Panc1 (cell line): Measurements from ENCODE around the gene ITGBL1. TPM values are rescaled to one million over a fixed set of nuclear protein-coding genes. Genes with fewer than 3 reads are reported as not detected.

Source experiments
- ATAC-seq: fragments of 200-7000 bp; cut with Tn5 transposase; 2 replicates; pipeline ENCODE4 v1.9.1; 2020; ENCODE audit warnings: mild to moderate bottlenecking, moderate library complexity
- BruUV-seq: library from RNA; stranded (reverse); fragments of 400-500 nt; replicated peaks from 2 replicates; lab custom pipeline; 2021; lab: Mats Ljungman, UMichigan
- CTCF ChIA-PET: fragments of 300-600 bp; sonication (Branson Sonifier 250); formaldehyde crosslinking; loops from one replicate; lab custom pipeline; 2022; ENCODE audit warnings: antibody characterized with exemption; lab: Charles Lee
- POLR2A ChIA-PET: fragments of 300-600 bp; sonication (Branson Sonifier 250); formaldehyde crosslinking; loops from one replicate; lab custom pipeline; 2022; ENCODE audit warnings: antibody characterized with exemption; lab: Charles Lee
- DNase-seq: peaks from one replicate; pipeline ENCODE4 v3.0.0-alpha.2; 2010; ENCODE audit warnings: low read depth, low spot score
- H3K27ac ChIP-seq: 2 replicates; pipeline ENCODE4 v1.5.1; 2011; ENCODE audit warnings: mild to moderate bottlenecking, low read length, inconsistent platforms
- H3K27me3 ChIP-seq: fragments of 200-500 bp; sonication (Bioruptor generic); 2 replicates; pipeline ENCODE4 v1.6.0; 2014; ENCODE audit warnings: low read length, inconsistent platforms; ENCODE audit not compliant: control insufficient read depth, insufficient read depth
- H3K36me3 ChIP-seq: fragments of 200-500 bp; sonication (Bioruptor generic); 2 replicates; pipeline ENCODE4 v1.5.1; 2014; ENCODE audit warnings: inconsistent platforms, mild to moderate bottlenecking, low read length, moderate library complexity; ENCODE audit not compliant: control insufficient read depth, insufficient read depth
- H3K4me1 ChIP-seq: 2 replicates; pipeline ENCODE4 v1.5.1; 2011; ENCODE audit warnings: inconsistent platforms, mild to moderate bottlenecking, low read length, moderate library complexity; ENCODE audit not compliant: control insufficient read depth, insufficient read depth
- H3K4me3 ChIP-seq, 2 experiments: 2 replicates each; pipeline ENCODE4 v1.5.1; 2011 to 2012; ENCODE audit warnings: low read depth in 2 of 2, low read length in 2 of 2, mild to moderate bottlenecking in 2 of 2, inconsistent platforms in 1 of 2, moderate library complexity in 1 of 2
- H3K9me3 ChIP-seq: fragments of 200-500 bp; sonication (Bioruptor generic); 2 replicates; pipeline ENCODE4 v1.5.1; 2014; ENCODE audit warnings: low read depth, mild to moderate bottlenecking, inconsistent platforms, low read length, moderate library complexity; ENCODE audit not compliant: control insufficient read depth, insufficient read depth
- POLR2AphosphoS5 ChIP-seq: IDR thresholded peaks from 2 replicates; pipeline ENCODE4 v1.6.1; 2012; ENCODE audit warnings: mild to moderate bottlenecking, low read depth, low read length, moderate library complexity
- SIN3A ChIP-seq: IDR thresholded peaks from 2 replicates; pipeline ENCODE4 v1.6.1; 2012; ENCODE audit warnings: low read depth, mild to moderate bottlenecking, low read length, moderate library complexity, borderline replicate concordance; ENCODE audit not compliant: insufficient read depth
- TCF7L2 ChIP-seq: IDR thresholded peaks from 2 replicates; pipeline ENCODE4 v1.6.1; 2011; ENCODE audit warnings: mild to moderate bottlenecking, low read depth, low read length, inconsistent platforms
- in situ Hi-C: cut with HindIII; loops from 2 replicates; pipeline ENCODE4 v1.10.0; 2016; ENCODE audit warnings: low sequenced_read_pairs, low pct_unique_long_range_greater_than_20kb
- intact Hi-C: fragments of 100-400 bp; cut with micrococcal nuclease; formaldehyde crosslinking; loops from one replicate; pipeline ENCODE4 v1.10.0; 2022; ENCODE audit not compliant: unreplicated experiment
- total RNA-seq: library from RNA; stranded (reverse); gene quantifications from one replicate; pipeline ENCODE4 v1.2.1, GENCODE V29; 2021; ENCODE audit not compliant: unreplicated experiment
- TF ChIP-seq, protein P1 (sequence below): fragments of 450-650 bp; IDR thresholded peaks from 2 replicates; pipeline ENCODE4 v1.5.1; 2017; ENCODE audit warnings: mild to moderate bottlenecking
- TF ChIP-seq, protein P2 (sequence below), 2 experiments: IDR thresholded peaks; 2 replicates each; pipeline ENCODE4 v1.6.1; 2011 to 2012; ENCODE audit warnings: low read depth in 2 of 2, control low read depth in 1 of 2, low read length in 1 of 2, mild to moderate bottlenecking in 1 of 2, moderate library complexity in 1 of 2; ENCODE audit not compliant: insufficient read depth in 1 of 2

The ITGBL1 gene
- total RNA-seq, 1 experiment from 2014 or later = 14.3 TPM

DNA sequence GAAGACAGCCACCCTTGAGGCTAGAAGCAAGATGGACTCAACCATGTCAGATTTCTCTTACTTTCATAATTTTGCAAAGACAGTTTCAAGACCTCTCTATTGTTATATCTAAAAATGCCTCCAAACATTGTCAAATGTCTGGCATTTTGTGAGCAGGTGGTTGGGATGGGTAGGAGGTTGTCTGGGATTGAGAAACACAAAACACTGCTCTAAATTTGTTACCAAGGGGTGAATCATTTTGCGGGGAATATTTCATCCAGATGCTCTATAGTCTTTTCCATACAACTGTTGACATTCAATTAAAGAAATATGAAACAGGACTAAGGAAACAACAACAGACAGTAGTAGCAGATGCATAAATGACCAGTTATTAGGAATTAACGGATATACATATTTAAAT lies 208.2 kb downstream of the ITGBL1 start:
- intact Hi-C loops (no loop called here), in situ Hi-C loops (no loop called here)
- no peaks in the 10 kb centered on the region; the same call in 1 of the 2 replicates for H3K9me3 ChIP-seq
- no peak for DNase-seq
- H3K27me3 ChIP-seq = no peaks in the 10 kb centered on the region
- H3K27ac ChIP-seq = no peak overlapping the region
- ChIA-PET CTCF (no interaction called here), POLR2A (no interaction called here)
- TF ChIP-seq, protein P1, sequence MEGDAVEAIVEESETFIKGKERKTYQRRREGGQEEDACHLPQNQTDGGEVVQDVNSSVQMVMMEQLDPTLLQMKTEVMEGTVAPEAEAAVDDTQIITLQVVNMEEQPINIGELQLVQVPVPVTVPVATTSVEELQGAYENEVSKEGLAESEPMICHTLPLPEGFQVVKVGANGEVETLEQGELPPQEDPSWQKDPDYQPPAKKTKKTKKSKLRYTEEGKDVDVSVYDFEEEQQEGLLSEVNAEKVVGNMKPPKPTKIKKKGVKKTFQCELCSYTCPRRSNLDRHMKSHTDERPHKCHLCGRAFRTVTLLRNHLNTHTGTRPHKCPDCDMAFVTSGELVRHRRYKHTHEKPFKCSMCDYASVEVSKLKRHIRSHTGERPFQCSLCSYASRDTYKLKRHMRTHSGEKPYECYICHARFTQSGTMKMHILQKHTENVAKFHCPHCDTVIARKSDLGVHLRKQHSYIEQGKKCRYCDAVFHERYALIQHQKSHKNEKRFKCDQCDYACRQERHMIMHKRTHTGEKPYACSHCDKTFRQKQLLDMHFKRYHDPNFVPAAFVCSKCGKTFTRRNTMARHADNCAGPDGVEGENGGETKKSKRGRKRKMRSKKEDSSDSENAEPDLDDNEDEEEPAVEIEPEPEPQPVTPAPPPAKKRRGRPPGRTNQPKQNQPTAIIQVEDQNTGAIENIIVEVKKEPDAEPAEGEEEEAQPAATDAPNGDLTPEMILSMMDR = no peak
- TF ChIP-seq SIN3A (no peak), TCF7L2 (no peak)
- H3K36me3 ChIP-seq = no peaks in the 10 kb centered on the region
- no peaks in the 10 kb centered on the region for H3K4me1 ChIP-seq
- no TSS peak for BruUV-seq
- H3K4me3 ChIP-seq = no peak overlapping the region
- no peak for ATAC-seq

DNA sequence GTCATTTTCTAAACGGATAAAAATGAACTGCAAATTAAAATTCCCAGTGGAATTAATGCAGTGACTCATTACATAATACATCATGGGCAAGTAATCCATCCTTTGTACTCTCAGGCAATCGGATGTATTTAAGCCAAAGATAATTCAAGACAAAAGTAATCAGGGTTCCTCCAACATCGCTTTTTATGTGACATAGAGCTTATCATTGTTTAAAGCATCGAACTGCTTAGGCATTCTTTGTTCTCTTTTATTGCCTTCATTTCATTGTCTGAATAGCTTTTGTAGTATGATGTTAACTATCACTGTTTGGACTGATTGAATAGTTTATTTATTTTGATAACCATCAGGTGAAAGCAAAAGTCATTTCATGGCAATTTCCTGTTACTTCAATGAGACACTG lies 209.4 kb downstream of the ITGBL1 start:
- Histone ChIP-seq H3K4me3 (no peak overlapping the region), H3K27me3 (no peaks in the 10 kb centered on the region), H3K4me1 (no peaks in the 10 kb centered on the region), H3K9me3 (no peaks in the 10 kb centered on the region; the same call in 1 of the 2 replicates), H3K36me3 (no peaks in the 10 kb centered on the region), H3K27ac (no peak overlapping the region)
- no TSS peak for BruUV-seq
- intact Hi-C loops (no loop called here), in situ Hi-C loops (no loop called here)
- CTCF ChIA-PET = no interaction called here
- TF ChIP-seq SIN3A = no peak
- no peak for TF ChIP-seq TCF7L2
- TF ChIP-seq, protein P2, sequence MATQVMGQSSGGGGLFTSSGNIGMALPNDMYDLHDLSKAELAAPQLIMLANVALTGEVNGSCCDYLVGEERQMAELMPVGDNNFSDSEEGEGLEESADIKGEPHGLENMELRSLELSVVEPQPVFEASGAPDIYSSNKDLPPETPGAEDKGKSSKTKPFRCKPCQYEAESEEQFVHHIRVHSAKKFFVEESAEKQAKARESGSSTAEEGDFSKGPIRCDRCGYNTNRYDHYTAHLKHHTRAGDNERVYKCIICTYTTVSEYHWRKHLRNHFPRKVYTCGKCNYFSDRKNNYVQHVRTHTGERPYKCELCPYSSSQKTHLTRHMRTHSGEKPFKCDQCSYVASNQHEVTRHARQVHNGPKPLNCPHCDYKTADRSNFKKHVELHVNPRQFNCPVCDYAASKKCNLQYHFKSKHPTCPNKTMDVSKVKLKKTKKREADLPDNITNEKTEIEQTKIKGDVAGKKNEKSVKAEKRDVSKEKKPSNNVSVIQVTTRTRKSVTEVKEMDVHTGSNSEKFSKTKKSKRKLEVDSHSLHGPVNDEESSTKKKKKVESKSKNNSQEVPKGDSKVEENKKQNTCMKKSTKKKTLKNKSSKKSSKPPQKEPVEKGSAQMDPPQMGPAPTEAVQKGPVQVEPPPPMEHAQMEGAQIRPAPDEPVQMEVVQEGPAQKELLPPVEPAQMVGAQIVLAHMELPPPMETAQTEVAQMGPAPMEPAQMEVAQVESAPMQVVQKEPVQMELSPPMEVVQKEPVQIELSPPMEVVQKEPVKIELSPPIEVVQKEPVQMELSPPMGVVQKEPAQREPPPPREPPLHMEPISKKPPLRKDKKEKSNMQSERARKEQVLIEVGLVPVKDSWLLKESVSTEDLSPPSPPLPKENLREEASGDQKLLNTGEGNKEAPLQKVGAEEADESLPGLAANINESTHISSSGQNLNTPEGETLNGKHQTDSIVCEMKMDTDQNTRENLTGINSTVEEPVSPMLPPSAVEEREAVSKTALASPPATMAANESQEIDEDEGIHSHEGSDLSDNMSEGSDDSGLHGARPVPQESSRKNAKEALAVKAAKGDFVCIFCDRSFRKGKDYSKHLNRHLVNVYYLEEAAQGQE (IDR thresholded peaks at IDR 0.05; ENCODE audit: insufficient read depth in 1 of 2, low read depth in 2 of 2, low read length in 1 of 2) = no peak
- TF ChIP-seq, protein P1 = no peak
- TF ChIP-seq POLR2AphosphoS5 = no peak
- POLR2A ChIA-PET = no interaction called here
- no peak for DNase-seq
- ATAC-seq = no peak
